Measurements from ENCODE around the gene PANK2. TPM values are rescaled to one million over a fixed set of nuclear protein-coding genes. Genes with fewer than 3 reads are reported as not detected.
"Not testable (repeated sequence)": the region's sequence is repeated elsewhere in the genome, so short reads cannot be mapped to it uniquely, and the experiment has no call there.

PANK2 gene
- total RNA-seq, 1 donor from 2014 or later = 29.9 TPM

GRCh38 chr20:3934624-3935023, 45.4 kb downstream of the PANK2 start:
- no peak for TF ChIP-seq CTCF (IDR thresholded peaks at IDR 0.05; ENCODE audit: insufficient read depth, low read length, poor library complexity, severe bottlenecking)
- H3K36me3 ChIP-seq (ENCODE audit: control insufficient read depth, insufficient read depth, low read length) = peaks cover 1% of the 10 kb centered on the region
- H3K4me3 ChIP-seq (ENCODE audit: low read depth, low read length) = no peak overlapping the region
- H3K27me3 ChIP-seq (ENCODE audit: control insufficient read depth, insufficient read depth, low read length) = no peaks in the 10 kb centered on the region
- no peak for DNase-seq (ENCODE audit: low read depth)

GRCh38 chr20:3935295-3935955, 46.2 kb downstream of the PANK2 start:
- DNase-seq (ENCODE audit: low read depth) = no peak
- TF ChIP-seq CTCF (IDR thresholded peaks at IDR 0.05; ENCODE audit: insufficient read depth, low read length, poor library complexity, severe bottlenecking) = no peak
- H3K4me3 ChIP-seq (ENCODE audit: low read depth, low read length) = no peak overlapping the region
- H3K36me3 ChIP-seq (ENCODE audit: control insufficient read depth, insufficient read depth, low read length) = peaks cover 1% of the 10 kb centered on the region
- H3K27me3 ChIP-seq (ENCODE audit: control insufficient read depth, insufficient read depth, low read length) = no peaks in the 10 kb centered on the region

- no peak for TF ChIP-seq CTCF (IDR thresholded peaks at IDR 0.05; ENCODE audit: insufficient read depth, low read length, poor library complexity, severe bottlenecking)
- Histone ChIP-seq H3K4me3 (ENCODE audit: low read depth, low read length) (no peak overlapping the region), H3K27me3 (ENCODE audit: control insufficient read depth, insufficient read depth, low read length) (no peaks in the 10 kb centered on the region), H3K36me3 (ENCODE audit: control insufficient read depth, insufficient read depth, low read length) (peaks cover 1% of the 10 kb centered on the region)
- DNase-seq (ENCODE audit: low read depth) = no peak
Observed at GRCh38 chr20:3935956-3936340, 46.8 kb downstream of the PANK2 start.

GRCh38 chr20:3937618-3938017, 48.4 kb downstream of the PANK2 start:
- no peaks in the 10 kb centered on the region for H3K27me3 ChIP-seq (ENCODE audit: control insufficient read depth, insufficient read depth, low read length)
- no peak for TF ChIP-seq CTCF (IDR thresholded peaks at IDR 0.05; ENCODE audit: insufficient read depth, low read length, poor library complexity, severe bottlenecking)
- H3K4me3 ChIP-seq (ENCODE audit: low read depth, low read length) = no peak overlapping the region
- DNase-seq (ENCODE audit: low read depth) = no peak
- peaks cover 1% of the 10 kb centered on the region for H3K36me3 ChIP-seq (ENCODE audit: control insufficient read depth, insufficient read depth, low read length)

- no peaks in the 10 kb centered on the region for H3K36me3 ChIP-seq (ENCODE audit: control insufficient read depth, insufficient read depth, low read length)
- DNase-seq (ENCODE audit: low read depth) = no peak
Observed at GRCh38 chr20:3940905-3941304, 51.7 kb downstream of the PANK2 start.

GRCh38 chr20:3946666-3947065, 57.5 kb downstream of the PANK2 start:
- not testable (repeated sequence) for DNase-seq (ENCODE audit: low read depth); H3K36me3 ChIP-seq (ENCODE audit: control insufficient read depth, insufficient read depth, low read length); H3K27me3 ChIP-seq (ENCODE audit: control insufficient read depth, insufficient read depth, low read length); H3K4me3 ChIP-seq (ENCODE audit: low read depth, low read length)

More at GRCh38 chr20:3940905-3941304, 51.7 kb downstream of the PANK2 start:
- Histone ChIP-seq H3K27me3 (ENCODE audit: control insufficient read depth, insufficient read depth, low read length) (no peaks in the 10 kb centered on the region), H3K4me3 (ENCODE audit: low read depth, low read length) (no peak overlapping the region)
- TF ChIP-seq CTCF (IDR thresholded peaks at IDR 0.05; ENCODE audit: insufficient read depth, low read length, poor library complexity, severe bottlenecking) = no peak
